Measurements from ENCODE around the gene MNT. TPM values are rescaled to one million over a fixed set of nuclear protein-coding genes. Genes with fewer than 3 reads are reported as not detected.

MNT gene
- total and polyA plus RNA-seq, 2 of the 8 experiments (the other 6 are each of a cell fraction or from before 2014, with no cell fraction given) = 5.0 to 17.3 TPM

GRCh38 chr17:2374549-2375285 lies 26.1 kb downstream of the MNT start:
- Histone ChIP-seq H3K23ac (ENCODE audit: insufficient read length) (no peak overlapping the region), H2BK20ac (ENCODE audit: low read length) (no peak overlapping the region), H3K27ac (ENCODE audit: low read depth, low read length) (no peak overlapping the region), H2AK5ac (ENCODE audit: low read depth, low read length) (no peak overlapping the region), H2AFZ (ENCODE audit: low read length) (no peak overlapping the region), H4K8ac (ENCODE audit: extremely low read depth, insufficient read depth, low read length) (no peak overlapping the region), H3K4me2 (ENCODE audit: insufficient read depth in 1 of 2, low read depth in 2 of 2, low read length in 2 of 2) (no peak overlapping the region), H3K4me1 (replicated peaks in 1 of 4; ENCODE audit: control insufficient read depth in 3 of 4, insufficient read depth in 4 of 4, low read length in 3 of 4) (peaks cover 0 to 7% (median 3%) of the 10 kb centered on the region in 4 experiments; a peak in 3 of 7 replicates), H4K5ac (ENCODE audit: insufficient read length, low read depth, low read length) (no peak overlapping the region), H2BK15ac (ENCODE audit: low read length) (no peak overlapping the region), H3K14ac (ENCODE audit: insufficient read length) (no peak overlapping the region), H3K56ac (replicated peaks; ENCODE audit: insufficient read length, low read depth, low read length) (no peak overlapping the region), H3K4me3 (ENCODE audit: extremely low read depth in 1 of 4, insufficient read depth in 2 of 4, low read depth in 3 of 4, low read length in 4 of 4) (no peak overlapping the region), H4K20me1 (replicated peaks in 1 of 2; ENCODE audit: control insufficient read depth in 1 of 2, insufficient read depth in 2 of 2, low read length in 2 of 2) (peaks cover 2 to 3% of the 10 kb centered on the region in 2 experiments), H3K36me3 (ENCODE audit: control insufficient read depth in 2 of 4, insufficient read depth in 4 of 4, low read length in 3 of 4) (peaks cover 2 to 16% (median 9%) of the 10 kb centered on the region in 4 experiments; a peak in 5 of 8 replicates), H3K79me1 (ENCODE audit: low read depth, low read length) (no peaks in the 10 kb centered on the region; the same call in 1 of the 2 replicates), H3K9me3 (ENCODE audit: insufficient read depth in 2 of 2, low read depth in 1 of 2, low read length in 1 of 2) (no peaks in the 10 kb centered on the region), H4K91ac (replicated peaks; ENCODE audit: insufficient read length, low read length) (no peak overlapping the region), H2BK5ac (ENCODE audit: low read depth, low read length) (no peak overlapping the region), H3K23me2 (ENCODE audit: low read depth, low read length) (no peaks in the 10 kb centered on the region), H2BK12ac (ENCODE audit: low read depth, low read length) (no peak overlapping the region), H3K18ac (ENCODE audit: extremely low read depth, low read length) (no peak overlapping the region), H3K9ac (replicated peaks in 1 of 4; ENCODE audit: extremely low read depth in 1 of 4, low read depth in 3 of 4, low read length in 3 of 4) (no peak overlapping the region), H3K27me3 (replicated peaks in 1 of 4; ENCODE audit: control insufficient read depth in 3 of 4, extremely low read depth in 1 of 4, insufficient read depth in 3 of 4, low read length in 3 of 4) (no peaks in the 10 kb centered on the region), H3K4ac (replicated peaks; ENCODE audit: insufficient read length, low read depth, low read length) (no peak overlapping the region), H3K79me2 (ENCODE audit: control insufficient read depth in 1 of 2, insufficient read depth in 2 of 2, low read length in 2 of 2) (no peaks in the 10 kb centered on the region), H2BK120ac (replicated peaks; ENCODE audit: low read depth, low read length) (no peak overlapping the region)
- TF ChIP-seq BCL11A (IDR thresholded peaks at IDR 0.05; ENCODE audit: low read depth in 2 of 2, low read length in 2 of 2) (no peak), PHF8 (conservative IDR thresholded peaks at IDR 0.05; ENCODE audit: low read depth, low read length) (no peak), CHD1 (IDR thresholded peaks at IDR 0.05; ENCODE audit: low read depth, low read length) (no peak), SP1 (IDR thresholded peaks at IDR 0.05; ENCODE audit: low read depth, low read length) (no peak)
- ChIA-PET CTCF (ENCODE audit: partially characterized antibody) (interaction anchor here (0.7 to 13.4 kb wide), 5 partner anchors 8 to 33 kb away, joined by 3 to 209 read pairs (median 5); no protein-coding TSS in a partner anchor), POLR2A (ENCODE audit: partially characterized antibody) (interaction anchor here (0.9 to 2.7 kb wide), 4 partner anchors 7 to 38 kb away, joined by 3 to 12 read pairs (median 6); partner anchors contain the start of gene TSR1)
- WGBS, 2 experiments (ENCODE audit: extremely low coverage in 1 of 2, insufficient coverage in 1 of 2, insufficient read length in 1 of 2, insufficient replicate concordance in 2 of 2, low coverage in 1 of 2, low lambda C conversion rate in 2 of 2, missing lambda C conversion rate in 1 of 2) = 88% methylated on average over 11 of the region's 11 CpGs; no CpG with 5 or more reads in 1 of the 2 experiments
- FAIRE-seq (no peak), DNase-seq (ENCODE audit: low read depth in 1 of 2, low spot score in 2 of 2) (no peak)
